ENCODE data around the gene NNMT.

GRCh38 chr11:114318361-114318760 lies 22.2 kb downstream of the NNMT start:
- TF ChIP-seq TRIM24 (IDR thresholded peaks at IDR 0.05): no peak
- no peak for TF ChIP-seq ATF7 (IDR thresholded peaks at IDR 0.05)
- no peak for TF ChIP-seq POLR2B (IDR thresholded peaks at IDR 0.05; ENCODE audit: low read depth, partially characterized antibody)
- no peak for TF ChIP-seq RNF2 (IDR thresholded peaks at IDR 0.05)
- no peak for TF ChIP-seq ELF2 (CRISPR knock-in tag; IDR thresholded peaks at IDR 0.05)
- no peak for TF ChIP-seq NBN (IDR thresholded peaks at IDR 0.05; ENCODE audit: low read depth)
- no peak for TF ChIP-seq CTCF (IDR thresholded peaks at IDR 0.05 in 2 of 3, conservative IDR thresholded peaks at IDR 0.05 in 1 of 3; ENCODE audit: insufficient read depth in 2 of 3, low read depth in 1 of 3, low read length in 3 of 3)
- no peak for TF ChIP-seq ESRRA (IDR thresholded peaks at IDR 0.05; ENCODE audit: borderline replicate concordance, low read depth)
- no peak for TF ChIP-seq EP300 (IDR thresholded peaks at IDR 0.05; ENCODE audit: low read length)
- no peak for TF ChIP-seq EZH2 (IDR thresholded peaks at IDR 0.05; ENCODE audit: borderline replicate concordance, low read depth, low read length)
- TF ChIP-seq ATF4 (CRISPR knock-in tag; IDR thresholded peaks at IDR 0.05): no peak

All from K562 (cell line).